Stimulated activated CD8-positive, alpha-beta memory T cell treated with anti-CD3 and anti-CD28 coated beads, Interleukin-12 subunit alpha, Interleukin-12 subunit beta, amount 100 ng/mL, for 4 hours (primary cell): ENCODE measurements around the gene ANO7.

Experiments
- DNase-seq: peaks from one replicate; pipeline ENCODE4 v3.0.0-alpha.2; 2020; ENCODE audit warnings: low read depth

ANO7 gene

DNA sequence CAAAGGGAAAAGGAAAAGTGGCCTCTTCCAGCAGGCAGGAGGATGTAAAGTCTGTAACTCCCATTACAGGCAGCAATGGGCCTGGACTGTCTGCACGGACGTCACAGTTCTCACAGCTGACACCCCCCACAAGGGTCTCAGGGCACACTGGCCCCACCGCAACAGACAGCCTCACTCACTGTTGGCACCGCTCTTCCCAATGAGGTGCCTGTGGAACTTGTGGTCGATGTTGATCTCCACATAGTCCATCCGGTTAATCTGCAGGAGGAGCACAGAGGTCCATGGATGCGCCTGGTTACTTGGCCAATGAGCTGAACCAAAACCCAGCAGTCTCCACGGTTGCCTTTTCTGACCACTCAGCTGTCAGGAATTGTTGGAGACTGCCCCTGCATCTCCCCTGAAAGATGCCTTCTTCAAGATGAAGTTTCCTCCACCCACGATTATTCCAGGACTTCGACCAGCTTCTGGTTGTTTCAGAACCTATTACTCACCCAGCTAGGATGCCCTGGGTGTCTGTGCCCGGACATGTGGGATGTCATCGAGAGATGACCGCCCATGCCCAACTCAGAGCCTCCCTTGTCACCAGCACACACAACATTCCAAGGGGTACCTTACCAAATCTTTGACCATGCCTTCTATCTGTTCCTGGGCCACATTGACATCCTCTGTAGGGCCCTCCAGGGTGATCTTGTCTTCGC is 64.5 kb downstream of the ANO7 start:
- no peak for DNase-seq

DNA sequence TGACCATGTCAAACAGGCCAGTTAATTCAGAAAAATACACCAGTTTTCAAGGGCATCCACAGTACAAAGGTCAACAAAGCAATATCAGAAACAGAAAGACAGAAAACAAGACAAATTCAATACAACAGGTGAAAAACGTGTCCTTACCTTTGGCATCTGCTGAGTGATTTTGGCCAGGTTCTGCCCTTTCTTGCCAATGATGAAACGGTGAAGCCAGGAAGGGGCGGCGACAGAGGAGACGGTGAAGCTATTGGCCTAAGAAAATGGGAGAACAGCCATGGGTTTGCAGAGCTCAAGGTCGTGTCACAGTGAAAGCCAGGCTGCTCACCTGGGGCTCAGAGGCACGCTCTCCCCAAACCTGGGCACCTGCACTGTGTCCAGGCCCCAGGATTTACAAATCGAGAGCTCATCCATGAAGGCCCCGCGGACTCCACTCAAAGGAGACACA is 66.5 kb downstream of the ANO7 start:
- DNase-seq = no peak

DNA sequence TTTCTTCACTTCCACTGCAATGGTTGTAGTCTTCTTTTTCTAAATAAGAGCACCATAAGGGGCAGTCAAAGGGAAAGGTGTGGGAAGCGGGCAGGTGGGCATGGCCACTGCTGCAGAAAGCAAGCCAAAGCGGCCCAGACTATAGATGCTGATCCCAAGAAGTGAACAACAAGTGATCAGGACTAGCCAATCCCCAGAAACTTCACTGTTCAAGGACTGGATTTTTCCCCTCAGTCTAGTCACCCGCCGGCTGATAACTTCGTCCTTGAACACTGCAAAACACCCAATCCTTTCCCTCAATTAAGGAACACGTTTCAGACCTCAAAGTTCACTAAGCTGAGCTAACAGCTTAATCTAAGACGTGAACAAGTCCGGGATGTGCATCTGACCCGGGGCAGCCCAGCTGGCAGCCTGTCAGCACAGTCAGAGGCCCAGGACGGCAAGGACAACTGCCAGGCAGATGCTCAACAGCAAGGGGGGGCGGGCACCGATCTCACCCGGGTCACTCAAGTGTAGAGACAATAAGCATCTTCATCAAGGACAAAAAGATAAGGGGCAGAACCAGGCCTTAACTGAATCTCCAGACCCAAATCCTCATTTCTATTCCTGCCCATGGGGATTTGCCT is 67.2 kb downstream of the ANO7 start:
- no peak for DNase-seq

DNA sequence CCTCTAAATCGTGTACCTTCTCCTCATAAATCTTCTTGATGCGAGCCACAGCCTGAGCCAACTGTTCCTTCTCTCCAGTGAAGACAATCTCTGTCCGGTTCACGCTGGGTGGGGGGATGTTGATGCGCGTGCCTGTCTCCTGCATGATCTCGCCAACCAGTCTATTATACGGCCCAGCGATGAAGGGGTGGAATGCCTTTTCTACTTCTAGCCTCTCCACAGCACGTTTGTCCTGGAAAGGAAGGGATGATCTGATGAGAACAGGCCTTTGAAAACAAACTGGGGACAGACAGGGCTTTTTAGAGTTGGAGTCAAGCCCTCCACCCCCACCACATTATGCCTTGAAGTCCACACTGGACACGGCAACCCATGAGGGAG is 67.7 kb downstream of the ANO7 start:
- DNase-seq = no peak

DNA sequence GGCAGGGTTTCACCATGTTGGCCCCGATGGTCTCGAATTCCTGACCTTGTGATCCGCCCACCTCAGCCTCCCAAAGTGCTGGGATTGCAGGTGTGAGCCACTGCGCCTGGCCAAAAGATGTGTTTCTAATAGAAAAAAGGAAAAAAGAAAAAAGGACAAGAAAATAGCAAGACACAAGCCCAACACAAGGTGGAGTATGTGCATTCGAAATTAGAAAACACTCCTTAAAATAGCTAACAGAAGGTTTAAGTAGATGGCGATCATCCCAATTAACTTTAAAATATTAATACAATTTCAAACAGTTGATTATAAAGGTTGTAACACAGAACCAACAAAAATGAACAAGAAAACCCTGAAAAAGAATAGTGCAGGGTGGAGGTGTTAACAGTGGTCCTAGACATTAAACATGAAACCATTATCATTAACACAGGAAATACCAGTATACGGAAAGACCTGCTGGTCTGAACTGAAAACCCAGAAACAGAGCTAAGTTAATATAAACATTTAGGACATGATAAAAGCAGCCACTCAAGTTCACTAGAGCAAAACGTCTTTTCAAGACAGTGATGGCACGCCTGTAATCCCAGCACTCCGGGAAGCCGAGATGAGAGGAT is 69.0 kb downstream of the ANO7 start:
- no peak for DNase-seq

DNA sequence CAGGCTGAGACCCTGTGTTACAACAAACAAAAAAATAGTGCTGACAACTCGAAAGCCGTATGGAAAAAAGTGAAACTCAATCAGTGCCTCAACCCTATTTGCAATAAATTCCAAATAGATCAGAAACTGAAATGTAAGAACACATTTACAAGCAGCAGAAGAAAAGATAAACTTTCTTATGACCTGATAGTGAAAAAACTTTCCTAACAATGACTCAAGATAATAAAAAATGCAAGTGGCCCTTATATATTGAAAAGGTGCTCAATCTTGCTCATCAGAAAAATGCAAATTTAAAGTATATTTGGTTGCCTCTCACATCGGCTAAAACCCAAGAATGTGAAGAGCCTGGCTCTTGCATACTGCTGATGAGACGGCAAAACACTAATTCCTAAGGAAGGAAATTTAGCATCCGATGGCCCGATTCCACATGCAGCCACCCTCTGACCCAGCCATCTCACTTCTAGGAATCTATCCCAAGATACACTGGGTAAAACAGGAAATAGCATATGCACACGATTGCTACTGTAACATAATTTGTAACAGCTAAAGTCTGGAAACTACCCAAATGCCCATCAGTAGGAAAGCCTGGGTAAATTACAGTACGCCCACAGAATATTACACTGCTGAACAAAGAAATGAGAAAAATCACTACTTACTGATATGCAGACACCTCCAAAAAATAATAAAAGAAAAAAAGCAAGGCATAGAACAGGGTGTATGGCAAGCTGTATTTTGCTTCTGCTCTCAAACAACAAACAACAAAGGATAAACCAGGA is 70.2 kb downstream of the ANO7 start:
- DNase-seq = no peak

DNA sequence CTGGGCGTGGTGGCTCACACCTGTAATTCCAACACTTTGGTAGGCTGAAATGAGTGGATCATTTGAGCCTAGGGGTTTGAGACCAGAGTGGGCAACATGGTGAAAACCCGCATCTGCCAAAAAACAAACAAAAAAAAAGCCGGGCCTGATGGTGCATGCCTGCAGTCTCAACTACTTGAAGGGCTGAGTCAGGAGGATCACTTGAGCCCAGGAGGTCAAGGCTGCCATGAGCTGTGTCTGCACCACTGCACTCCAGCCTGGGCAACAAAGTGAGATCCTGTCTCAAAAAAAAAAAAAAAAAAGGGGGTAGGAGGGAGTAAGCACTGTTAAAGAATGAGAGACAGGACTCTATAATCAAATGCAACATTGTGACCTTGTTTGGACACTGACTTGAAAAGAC is 72.4 kb downstream of the ANO7 start:
- DNase-seq = no peak

DNA sequence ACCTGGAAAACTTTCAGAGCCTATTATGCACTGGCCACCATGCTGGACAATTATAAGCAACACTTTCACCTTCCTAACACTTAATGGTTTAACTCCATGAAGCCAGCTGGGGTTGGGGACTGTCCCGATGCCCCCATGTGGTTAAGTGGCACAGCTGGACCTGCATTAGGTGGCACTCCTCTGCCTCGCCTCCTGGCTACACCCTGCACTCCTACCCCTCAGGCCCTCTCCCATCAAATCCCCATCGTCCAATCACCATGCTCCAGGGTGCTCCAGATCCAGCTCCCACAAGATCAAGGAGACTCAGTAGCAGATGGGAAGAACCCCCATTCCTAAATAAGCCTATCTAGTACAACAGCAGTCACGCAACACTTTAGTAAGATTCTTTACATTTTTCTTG is 73.2 kb downstream of the ANO7 start:
- no peak for DNase-seq

DNA sequence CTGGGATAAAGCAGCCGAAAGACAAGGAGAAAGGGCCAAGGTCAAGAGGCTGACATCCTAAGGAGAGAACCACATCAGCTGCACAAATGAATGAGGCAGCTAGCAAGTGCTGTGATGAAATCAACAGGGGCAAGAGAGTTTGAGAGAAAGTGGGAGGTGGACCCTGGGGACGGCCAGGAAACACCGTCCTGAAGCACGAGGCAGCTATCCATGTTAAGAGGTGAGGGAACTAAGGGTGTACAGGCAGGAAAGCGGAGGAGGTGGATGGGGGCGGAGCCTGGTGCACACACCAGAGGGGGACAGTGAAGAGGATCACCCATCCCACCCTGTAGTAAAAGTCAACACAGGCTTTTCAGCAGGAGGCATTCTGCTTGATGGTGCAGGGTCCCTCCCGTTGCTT is 74.6 kb downstream of the ANO7 start:
- DNase-seq = no peak

DNA sequence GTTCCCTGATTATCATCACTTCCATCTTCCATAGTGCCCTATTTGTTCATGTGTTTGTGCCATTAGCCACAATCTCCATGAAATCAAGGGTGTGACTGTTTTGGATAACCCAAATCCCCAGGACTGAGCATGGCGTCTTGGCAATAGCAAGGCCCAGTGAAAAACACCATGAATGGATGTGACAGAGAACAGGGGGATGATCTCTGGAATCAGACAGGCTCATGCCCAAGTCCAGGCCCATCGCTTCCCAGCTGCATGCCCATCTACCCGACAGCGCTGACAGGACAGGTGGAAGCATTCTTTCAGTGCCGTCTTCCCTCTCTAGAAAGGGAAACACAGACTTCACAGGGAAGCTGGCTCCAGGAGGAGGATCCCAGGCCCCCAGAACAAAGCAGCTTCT is 77.0 kb downstream of the ANO7 start:
- DNase-seq = no peak

DNA sequence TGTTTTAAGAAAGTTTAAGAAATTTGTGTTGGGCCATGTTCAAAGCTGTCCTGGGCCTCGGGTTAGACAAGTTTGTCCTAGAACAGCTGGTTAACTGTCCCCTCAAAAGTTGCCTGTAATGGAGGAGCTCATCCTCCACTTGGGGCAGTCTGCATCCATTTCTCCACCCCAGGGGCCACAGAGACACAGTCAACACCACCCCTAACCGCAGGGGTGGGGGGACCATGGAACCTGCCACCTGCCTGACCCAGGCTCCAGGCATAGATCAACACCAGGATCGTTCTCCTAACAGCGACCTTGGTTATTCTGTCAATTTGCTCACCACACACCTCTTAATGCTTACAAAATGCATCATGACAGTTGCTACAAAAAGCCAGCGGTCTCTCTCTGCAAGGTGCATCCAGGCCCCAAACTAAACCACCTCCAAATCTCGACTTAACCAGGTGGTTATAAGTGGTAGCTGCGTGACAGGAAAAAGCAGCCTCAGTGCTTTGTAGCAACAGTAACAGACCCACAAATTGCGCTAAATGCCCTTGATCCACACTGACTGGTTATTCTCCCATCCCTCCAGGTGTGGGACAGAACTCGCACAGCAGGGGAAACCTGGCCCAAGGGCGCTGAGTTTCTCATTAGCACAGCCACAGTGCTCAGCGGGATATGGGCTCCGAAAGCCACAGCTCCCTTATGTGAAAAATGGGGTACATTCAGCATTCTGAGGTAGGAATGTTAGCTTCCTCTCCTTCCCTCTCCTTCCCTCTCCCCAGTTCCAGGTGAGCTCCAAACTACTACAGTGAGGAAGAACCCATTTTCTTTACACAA is 79.0 kb downstream of the ANO7 start:
- DNase-seq = no peak

DNA sequence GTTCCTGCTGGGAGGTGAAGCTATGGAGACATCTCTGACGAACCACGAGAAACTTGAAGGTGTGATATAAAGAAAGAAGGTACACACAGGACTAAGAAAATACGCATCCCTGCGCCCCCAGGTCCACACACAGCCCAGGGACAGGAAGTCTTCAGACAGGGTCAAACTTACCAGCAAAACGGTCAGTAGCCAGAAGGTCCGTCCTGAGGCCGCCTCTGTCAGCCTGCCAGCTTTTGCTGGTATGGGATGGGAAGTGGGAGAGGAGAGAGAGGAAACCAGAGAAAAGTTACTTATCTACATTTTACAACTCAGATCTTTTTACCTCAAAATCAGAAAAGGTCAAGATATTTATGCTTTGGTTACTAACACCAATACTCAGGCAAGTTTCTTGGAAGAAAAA is 79.8 kb downstream of the ANO7 start:
- DNase-seq = no peak

DNA sequence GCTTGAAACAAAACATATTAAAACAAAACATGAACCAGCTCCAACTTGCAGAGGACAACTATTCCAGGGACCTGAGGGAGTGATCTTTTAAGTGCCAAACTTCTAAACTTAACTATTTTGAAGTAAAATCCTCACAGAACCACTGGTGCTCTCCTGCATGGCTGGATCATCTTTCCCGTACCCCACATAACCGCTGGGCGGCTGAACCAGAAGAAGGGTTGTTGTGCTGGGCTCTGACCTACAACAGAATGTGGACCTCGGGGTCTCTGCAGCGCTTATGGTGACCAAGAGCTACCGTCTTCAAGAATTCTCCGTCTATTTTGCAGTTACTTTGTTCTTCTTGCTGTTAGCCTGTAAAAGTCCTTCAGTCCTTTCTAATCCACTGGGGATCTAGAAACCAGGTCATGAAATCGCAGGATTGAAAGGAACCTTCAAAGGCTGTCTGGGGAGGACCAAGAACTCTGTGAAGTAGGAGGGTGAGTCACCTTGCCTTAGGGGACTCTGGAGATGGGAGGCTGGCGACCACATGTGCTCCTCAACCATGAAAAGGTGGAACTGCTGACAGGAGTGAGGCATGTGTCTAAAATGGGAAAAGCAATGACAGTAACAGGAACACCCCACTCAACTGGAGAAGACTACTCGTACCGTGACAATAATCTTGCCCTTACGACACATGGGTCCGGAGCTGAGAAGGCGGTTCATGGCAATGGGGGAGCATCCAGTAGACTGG is 80.4 kb downstream of the ANO7 start:
- no peak for DNase-seq

DNA sequence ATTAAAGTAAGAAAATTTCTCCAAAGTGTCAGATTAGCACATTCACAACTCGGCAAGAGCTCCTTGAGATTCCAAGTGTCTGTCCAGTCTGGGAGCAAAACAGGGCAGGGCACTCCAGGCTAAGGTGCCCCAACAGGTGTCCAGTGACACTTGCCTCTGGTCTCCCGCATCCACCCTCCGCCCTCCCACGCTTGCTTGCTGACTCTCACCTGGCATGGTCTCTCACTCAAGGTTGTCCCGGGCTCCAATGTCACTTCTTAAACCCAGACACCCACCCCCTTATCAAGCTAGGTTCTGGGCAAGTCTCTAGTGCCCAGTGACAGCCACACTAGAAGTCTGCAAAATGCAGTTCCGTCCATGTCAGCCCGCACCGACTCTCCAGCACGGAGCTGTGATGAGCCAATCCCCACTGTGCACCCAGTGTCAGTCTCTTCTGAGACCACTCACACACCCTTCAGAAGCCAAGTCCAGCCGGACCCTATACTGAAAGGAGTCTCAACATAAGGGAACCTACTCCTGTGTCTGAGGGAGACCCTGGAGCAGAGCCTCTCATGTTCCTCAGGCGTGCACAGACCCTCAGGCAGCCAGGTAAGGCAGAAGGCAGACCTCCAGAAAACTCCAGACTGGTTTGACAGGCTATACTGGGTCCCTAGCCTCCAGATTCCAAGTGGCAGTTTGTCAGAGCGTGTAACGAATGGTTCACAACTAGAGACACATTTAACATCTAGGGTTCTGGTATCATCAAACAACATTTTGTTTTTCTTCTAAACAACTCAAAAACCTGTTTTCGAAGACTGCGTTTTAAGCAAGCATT is 81.4 kb downstream of the ANO7 start:
- DNase-seq = no peak

DNA sequence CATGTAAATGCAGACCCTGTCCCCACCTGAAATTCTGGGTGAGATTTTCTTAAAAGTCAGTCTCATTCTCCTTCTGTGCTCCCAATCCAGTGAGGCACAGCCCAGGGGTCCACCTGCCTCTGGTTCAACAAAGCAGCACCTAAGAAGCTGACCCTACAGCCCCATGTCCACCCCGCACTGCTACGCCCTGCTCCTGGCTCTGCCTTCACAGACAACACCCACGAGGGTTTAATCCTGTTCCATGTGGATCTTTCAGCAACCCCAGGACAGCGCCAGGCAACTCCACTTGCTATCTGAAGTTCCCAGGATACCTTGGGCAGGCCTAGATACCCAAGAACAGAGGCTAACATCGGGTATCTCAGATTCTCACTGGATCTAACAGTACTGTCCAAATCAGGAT is 82.1 kb downstream of the ANO7 start:
- DNase-seq = no peak

DNA sequence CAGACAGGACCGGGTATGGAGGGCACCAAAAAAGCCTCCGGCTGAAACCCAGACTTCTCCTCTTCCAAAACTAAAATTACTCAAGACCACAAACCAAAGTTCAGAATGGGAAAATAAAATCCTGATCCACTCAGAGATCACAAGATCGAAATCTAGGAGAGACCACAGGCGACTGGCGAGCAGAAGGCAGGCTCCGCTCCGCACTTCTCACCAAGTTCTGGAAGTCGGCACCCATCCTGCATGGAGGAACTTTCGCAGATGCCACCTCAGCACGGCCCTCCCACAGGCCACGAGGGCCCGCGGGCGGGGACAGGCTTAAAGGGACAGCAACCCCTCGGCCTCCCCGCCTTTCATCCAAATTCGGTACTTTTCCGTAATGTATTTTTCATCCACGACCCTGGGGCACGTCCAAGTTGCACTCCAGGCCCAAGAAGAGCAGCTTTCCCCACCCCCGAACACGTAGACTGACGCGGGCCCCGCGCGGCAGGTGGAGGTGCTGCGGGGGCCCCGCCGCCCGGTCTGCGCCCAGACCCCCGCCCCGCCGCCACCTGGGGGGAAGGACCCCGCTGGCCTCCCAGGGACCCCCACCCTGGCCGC is 83.3 kb downstream of the ANO7 start:
- DNase-seq = peak; percentile 46

DNA sequence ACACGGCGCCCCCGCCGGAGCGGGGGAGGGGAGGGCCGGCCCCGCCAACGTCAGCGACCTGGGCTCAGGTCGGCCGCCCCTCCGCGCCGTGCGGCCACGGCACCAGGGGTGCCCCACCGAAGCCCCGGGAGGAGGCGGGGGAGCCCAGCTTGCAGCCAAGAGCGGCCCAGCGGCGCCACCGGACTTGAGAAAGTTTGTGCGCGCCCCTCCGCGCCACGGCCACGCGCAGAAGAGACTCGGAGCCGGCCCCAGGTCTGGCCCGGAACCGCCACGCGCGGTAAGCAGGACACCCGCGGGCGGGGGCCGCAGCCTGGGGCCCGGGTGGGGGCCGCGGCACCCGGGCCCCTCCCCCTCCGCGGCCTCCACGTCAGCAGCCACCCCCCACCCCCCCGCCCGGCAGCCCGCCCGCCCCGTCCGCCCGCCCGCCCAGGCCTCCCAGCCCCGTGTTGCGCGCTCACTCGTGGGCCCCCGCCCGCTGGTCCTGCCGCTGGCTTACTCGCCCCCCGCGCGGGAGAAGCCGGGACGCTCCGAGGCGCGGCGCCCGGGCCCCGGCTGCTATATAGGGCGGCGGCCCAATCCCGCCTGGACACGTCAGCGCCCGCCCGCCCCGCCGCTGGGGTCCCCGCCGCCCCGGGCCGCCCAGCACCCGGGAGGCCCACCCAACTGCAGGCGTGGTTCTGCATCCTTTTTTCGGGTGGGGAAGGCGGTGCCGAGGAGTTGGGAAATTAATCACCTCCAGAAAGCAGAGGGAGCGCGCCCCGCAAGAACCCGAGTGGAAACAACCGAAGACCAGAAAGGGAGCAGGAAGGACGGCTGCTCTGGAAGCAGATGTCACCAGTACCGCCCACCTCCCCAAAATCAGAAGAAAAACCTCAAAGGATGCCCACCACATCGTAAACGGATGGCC is 84.1 kb downstream of the ANO7 start:
- peak; percentile 40 for DNase-seq

DNA sequence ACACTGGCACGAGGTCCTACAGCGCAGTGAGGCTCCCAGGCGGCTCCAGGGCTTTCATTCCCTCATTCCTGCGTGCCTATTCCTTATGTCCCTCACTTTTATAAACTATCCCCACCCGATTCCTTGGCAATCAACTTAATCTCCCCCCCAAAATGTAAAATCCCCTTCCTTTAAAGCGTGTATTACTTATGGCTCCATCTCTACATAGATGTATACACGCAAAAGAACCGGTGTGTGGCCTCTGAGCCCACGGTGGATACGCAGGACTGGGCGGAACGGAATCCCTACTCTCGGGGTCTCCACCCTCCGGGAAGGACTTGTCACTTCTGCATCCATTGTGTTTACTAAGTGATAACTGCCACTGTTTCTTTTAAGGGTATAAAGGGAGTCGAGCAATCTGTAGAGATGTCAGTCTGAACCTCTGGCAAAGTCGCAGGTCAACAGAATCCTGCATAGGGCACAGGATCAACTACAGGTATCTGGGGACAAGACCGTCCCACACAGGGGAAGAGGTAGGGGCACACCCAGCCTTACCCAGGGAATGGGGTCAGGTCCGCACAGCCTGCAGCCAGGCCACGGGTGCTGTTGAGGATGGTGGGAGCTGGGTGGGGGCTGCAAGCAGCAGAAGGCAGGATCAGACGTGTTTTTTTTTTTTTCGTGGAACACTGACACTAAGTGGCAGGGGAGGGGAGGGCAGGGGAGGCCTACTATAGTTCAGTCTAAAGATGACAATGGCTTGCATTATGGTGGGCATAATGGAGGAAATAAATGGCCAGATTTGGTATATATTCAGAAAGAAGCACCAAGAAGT is 84.9 kb downstream of the ANO7 start:
- no peak for DNase-seq
